ENCODE measurements around the gene FANCI.
"Not testable (repeated sequence)": the region's sequence is repeated elsewhere in the genome, so short reads cannot be mapped to it uniquely, and the experiment has no call there.

Gene FANCI

GRCh38 chr15:89225588-89225987 lies 18.2 kb upstream of the FANCI start:
- no peak for DNase-seq

- no peak for DNase-seq
These were observed 17.2 kb upstream of the FANCI start for GRCh38 chr15:89226359-89227221.

- DNase-seq = no peak
These were observed 16.4 kb upstream of the FANCI start for GRCh38 chr15:89227425-89227824.

GRCh38 chr15:89230277-89230676 lies 13.5 kb upstream of the FANCI start:
- DNase-seq = no peak

GRCh38 chr15:89231832-89232231 lies 11.9 kb upstream of the FANCI start:
- no peak for DNase-seq

GRCh38 chr15:89239883-89240810 lies 3.6 kb upstream of the FANCI start:
- DNase-seq = not testable (repeated sequence)

- no peak for DNase-seq
These were observed 611 bp upstream of the FANCI start for GRCh38 chr15:89243046-89243690.

GRCh38 chr15:89244574-89244903 lies 760 bp downstream of the FANCI start:
- DNase-seq = no peak

GRCh38 chr15:89247446-89247845 lies 3.7 kb downstream of the FANCI start:
- DNase-seq = no peak

- DNase-seq = no peak
These were observed 4.8 kb downstream of the FANCI start for GRCh38 chr15:89248584-89248983.

- not testable (repeated sequence) for DNase-seq
These were observed 6.4 kb downstream of the FANCI start for GRCh38 chr15:89250142-89250541.

- DNase-seq = not testable (repeated sequence)
These were observed 33.5 kb downstream of the FANCI start for GRCh38 chr15:89277281-89277680.

GRCh38 chr15:89278307-89278706 lies 34.5 kb downstream of the FANCI start:
- DNase-seq = no peak

- DNase-seq = no peak
These were observed 38.9 kb downstream of the FANCI start for GRCh38 chr15:89282631-89283030.

GRCh38 chr15:89283201-89283600 lies 39.4 kb downstream of the FANCI start:
- no peak for DNase-seq

GRCh38 chr15:89291934-89292438 lies 48.2 kb downstream of the FANCI start:
- DNase-seq = no peak

GRCh38 chr15:89293012-89293411 lies 49.2 kb downstream of the FANCI start:
- no peak for DNase-seq

- DNase-seq = no peak
These were observed 56.1 kb downstream of the FANCI start for GRCh38 chr15:89299896-89300295.

- DNase-seq = no peak
These were observed 57.7 kb downstream of the FANCI start for GRCh38 chr15:89301304-89302089.

GRCh38 chr15:89303986-89304385 lies 60.2 kb downstream of the FANCI start:
- DNase-seq = no peak

- DNase-seq = no peak
These were observed 61.6 kb downstream of the FANCI start for GRCh38 chr15:89305395-89305794.

Data from right kidney (tissue), 1 donor.